ENCODE results near the gene RIMS4.

Gene RIMS4

GRCh38 chr20:44807684-44808056 is 2.7 kb downstream of the RIMS4 start:
- H3K9me3 ChIP-seq (ENCODE audit: control extremely low read depth in 1 of 5, control insufficient read depth in 4 of 5, insufficient read depth in 2 of 5, low read depth in 1 of 5, low read length in 4 of 5) = peaks cover 0 to 16% (median 4%) of the 10 kb centered on the region in 5 experiments
- no peak for DNase-seq
- no peak overlapping the region for H3K27ac ChIP-seq (ENCODE audit: insufficient read depth in 1 of 2, low read depth in 1 of 2, low read length in 2 of 2, poor library complexity in 1 of 2, severe bottlenecking in 2 of 2)
- 97% methylated on average over 4 of the region's 4 CpGs for WGBS (ENCODE audit: insufficient coverage)
- H3K27me3 ChIP-seq (replicated peaks in 2 of 5; ENCODE audit: control insufficient read depth in 4 of 5, insufficient read depth in 5 of 5, low read length in 4 of 5) = peaks cover 4 to 92% (median 39%) of the 10 kb centered on the region in 5 experiments
- POLR2A ChIA-PET = no interaction called here
- no peaks in the 10 kb centered on the region for H3K36me3 ChIP-seq (ENCODE audit: control insufficient read depth in 4 of 4, insufficient read depth in 4 of 4, low read length in 3 of 4)
- peaks cover 0 to 10% (median 5%) of the 10 kb centered on the region in 4 experiments for H3K4me1 ChIP-seq (ENCODE audit: control extremely low read depth in 1 of 4, control insufficient read depth in 4 of 4, insufficient read depth in 4 of 4, low read length in 3 of 4)
- CTCF ChIA-PET = interaction anchor here (0.5 kb wide), 1 partner anchor 39 kb away, joined by 3 read pairs; no protein-coding TSS in a partner anchor
- no peak overlapping the region for H3K4me3 ChIP-seq (ENCODE audit: control insufficient read depth in 1 of 7, extremely low read depth in 1 of 7, insufficient read depth in 4 of 7, low read depth in 2 of 7, low read length in 6 of 7)

GRCh38 chr20:44807051-44807683 is 3.2 kb downstream of the RIMS4 start:
- 85% methylated on average over 5 of the region's 7 CpGs for WGBS (ENCODE audit: insufficient coverage)
- ChIA-PET CTCF (interaction anchor here (0.5 kb wide), 1 partner anchor 39 kb away, joined by 3 read pairs; no protein-coding TSS in a partner anchor), POLR2A (no interaction called here)
- H3K4me3 ChIP-seq (ENCODE audit: control insufficient read depth in 1 of 7, extremely low read depth in 1 of 7, insufficient read depth in 4 of 7, low read depth in 2 of 7, low read length in 6 of 7) = no peak overlapping the region
- peaks cover 0 to 10% (median 5%) of the 10 kb centered on the region in 4 experiments for H3K4me1 ChIP-seq (ENCODE audit: control extremely low read depth in 1 of 4, control insufficient read depth in 4 of 4, insufficient read depth in 4 of 4, low read length in 3 of 4)
- peaks cover 4 to 87% (median 40%) of the 10 kb centered on the region in 5 experiments for H3K27me3 ChIP-seq (replicated peaks in 2 of 5; ENCODE audit: control insufficient read depth in 4 of 5, insufficient read depth in 5 of 5, low read length in 4 of 5)
- peaks cover 0 to 11% (median 4%) of the 10 kb centered on the region in 5 experiments for H3K9me3 ChIP-seq (ENCODE audit: control extremely low read depth in 1 of 5, control insufficient read depth in 4 of 5, insufficient read depth in 2 of 5, low read depth in 1 of 5, low read length in 4 of 5)
- H3K27ac ChIP-seq (ENCODE audit: insufficient read depth in 1 of 2, low read depth in 1 of 2, low read length in 2 of 2, poor library complexity in 1 of 2, severe bottlenecking in 2 of 2) = no peak overlapping the region
- no peaks in the 10 kb centered on the region for H3K36me3 ChIP-seq (ENCODE audit: control insufficient read depth in 4 of 4, insufficient read depth in 4 of 4, low read length in 3 of 4)
- DNase-seq = no peak

GRCh38 chr20:44805979-44806620 is 4.2 kb downstream of the RIMS4 start:
- H3K27me3 ChIP-seq (replicated peaks in 2 of 5; ENCODE audit: control insufficient read depth in 4 of 5, insufficient read depth in 5 of 5, low read length in 4 of 5) = peaks cover 4 to 76% (median 36%) of the 10 kb centered on the region in 5 experiments
- ChIA-PET CTCF (interaction anchor here (0.9 kb wide), 1 partner anchor 14 kb away, joined by 3 read pairs; no protein-coding TSS in a partner anchor), POLR2A (no interaction called here)

GRCh38 chr20:44805335-44805978 is 4.9 kb downstream of the RIMS4 start:
- peaks cover 0 to 5% (median 2%) of the 10 kb centered on the region in 4 experiments for H3K4me1 ChIP-seq (ENCODE audit: control extremely low read depth in 1 of 4, control insufficient read depth in 4 of 4, insufficient read depth in 4 of 4, low read length in 3 of 4)
- POLR2A ChIA-PET = no interaction called here
- H3K4me3 ChIP-seq (ENCODE audit: control insufficient read depth in 1 of 7, extremely low read depth in 1 of 7, insufficient read depth in 4 of 7, low read depth in 2 of 7, low read length in 6 of 7) = no peak overlapping the region
- H3K27ac ChIP-seq (ENCODE audit: insufficient read depth in 1 of 2, low read depth in 1 of 2, low read length in 2 of 2, poor library complexity in 1 of 2, severe bottlenecking in 2 of 2) = no peak overlapping the region
- no peak for DNase-seq
- H3K27me3 ChIP-seq (replicated peaks in 2 of 5; ENCODE audit: control insufficient read depth in 4 of 5, insufficient read depth in 5 of 5, low read length in 4 of 5) = peaks cover 4 to 70% (median 30%) of the 10 kb centered on the region in 5 experiments
- H3K9me3 ChIP-seq (ENCODE audit: control extremely low read depth in 1 of 5, control insufficient read depth in 4 of 5, insufficient read depth in 2 of 5, low read depth in 1 of 5, low read length in 4 of 5) = no peaks in the 10 kb centered on the region
- no peaks in the 10 kb centered on the region for H3K36me3 ChIP-seq (ENCODE audit: control insufficient read depth in 4 of 4, insufficient read depth in 4 of 4, low read length in 3 of 4)
- WGBS (ENCODE audit: insufficient coverage) = no CpG with 5 or more reads among the region's 9 CpGs
- CTCF ChIA-PET = interaction anchor here (0.9 kb wide), 1 partner anchor 15 kb away, joined by 3 read pairs; no protein-coding TSS in a partner anchor

More at GRCh38 chr20:44805979-44806620, 4.2 kb downstream of the RIMS4 start:
- H3K9me3 ChIP-seq (ENCODE audit: control extremely low read depth in 1 of 5, control insufficient read depth in 4 of 5, insufficient read depth in 2 of 5, low read depth in 1 of 5, low read length in 4 of 5) = peaks cover 0 to under 1% (median 0%) of the 10 kb centered on the region in 5 experiments
- no peak for DNase-seq
- H3K4me3 ChIP-seq (ENCODE audit: control insufficient read depth in 1 of 7, extremely low read depth in 1 of 7, insufficient read depth in 4 of 7, low read depth in 2 of 7, low read length in 6 of 7) = no peak overlapping the region
- WGBS (ENCODE audit: insufficient coverage) = 26% methylated on average over 7 of the region's 9 CpGs
- H3K36me3 ChIP-seq (ENCODE audit: control insufficient read depth in 4 of 4, insufficient read depth in 4 of 4, low read length in 3 of 4) = no peaks in the 10 kb centered on the region
- peaks cover 0 to 10% (median 5%) of the 10 kb centered on the region in 4 experiments for H3K4me1 ChIP-seq (ENCODE audit: control extremely low read depth in 1 of 4, control insufficient read depth in 4 of 4, insufficient read depth in 4 of 4, low read length in 3 of 4)
- H3K27ac ChIP-seq (ENCODE audit: insufficient read depth in 1 of 2, low read depth in 1 of 2, low read length in 2 of 2, poor library complexity in 1 of 2, severe bottlenecking in 2 of 2) = no peak overlapping the region

- POLR2A ChIA-PET = no interaction called here
- CTCF ChIA-PET = interaction anchor here (1.5 kb wide), 1 partner anchor 55 kb away, joined by 4 read pairs; no protein-coding TSS in a partner anchor
- 59% methylated on average over 5 of the region's 9 CpGs for WGBS (ENCODE audit: insufficient coverage)
These were observed 6.9 kb downstream of the RIMS4 start for GRCh38 chr20:44803383-44803941.

GRCh38 chr20:44802702-44803101 is 7.6 kb downstream of the RIMS4 start:
- DNase-seq = no peak
- Histone ChIP-seq H3K9me3 (ENCODE audit: control extremely low read depth in 1 of 5, control insufficient read depth in 4 of 5, insufficient read depth in 2 of 5, low read depth in 1 of 5, low read length in 4 of 5) (no peaks in the 10 kb centered on the region), H3K36me3 (ENCODE audit: control insufficient read depth in 4 of 4, insufficient read depth in 4 of 4, low read length in 3 of 4) (no peaks in the 10 kb centered on the region), H3K27ac (ENCODE audit: insufficient read depth in 1 of 2, low read depth in 1 of 2, low read length in 2 of 2, poor library complexity in 1 of 2, severe bottlenecking in 2 of 2) (no peak overlapping the region), H3K4me1 (ENCODE audit: control extremely low read depth in 1 of 4, control insufficient read depth in 4 of 4, insufficient read depth in 4 of 4, low read length in 3 of 4) (no peaks in the 10 kb centered on the region), H3K4me3 (ENCODE audit: control insufficient read depth in 1 of 7, extremely low read depth in 1 of 7, insufficient read depth in 4 of 7, low read depth in 2 of 7, low read length in 6 of 7) (no peak overlapping the region), H3K27me3 (replicated peaks in 2 of 5; ENCODE audit: control insufficient read depth in 4 of 5, insufficient read depth in 5 of 5, low read length in 4 of 5) (peaks cover 4 to 46% (median 23%) of the 10 kb centered on the region in 5 experiments)
- POLR2A ChIA-PET = no interaction called here
- 100% methylated on average over 3 of the region's 4 CpGs for whole genome bisulfite sequencing (ENCODE audit: insufficient coverage)
- CTCF ChIA-PET = interaction anchor here (1.5 kb wide), 1 partner anchor 54 kb away, joined by 4 read pairs; no protein-coding TSS in a partner anchor

More at GRCh38 chr20:44803383-44803941, 6.9 kb downstream of the RIMS4 start:
- DNase-seq = no peak
- Histone ChIP-seq H3K27me3 (replicated peaks in 2 of 5; ENCODE audit: control insufficient read depth in 4 of 5, insufficient read depth in 5 of 5, low read length in 4 of 5) (peaks cover 4 to 54% (median 25%) of the 10 kb centered on the region in 5 experiments), H3K9me3 (ENCODE audit: control extremely low read depth in 1 of 5, control insufficient read depth in 4 of 5, insufficient read depth in 2 of 5, low read depth in 1 of 5, low read length in 4 of 5) (no peaks in the 10 kb centered on the region), H3K4me3 (ENCODE audit: control insufficient read depth in 1 of 7, extremely low read depth in 1 of 7, insufficient read depth in 4 of 7, low read depth in 2 of 7, low read length in 6 of 7) (no peak overlapping the region), H3K27ac (ENCODE audit: insufficient read depth in 1 of 2, low read depth in 1 of 2, low read length in 2 of 2, poor library complexity in 1 of 2, severe bottlenecking in 2 of 2) (no peak overlapping the region), H3K4me1 (ENCODE audit: control extremely low read depth in 1 of 4, control insufficient read depth in 4 of 4, insufficient read depth in 4 of 4, low read length in 3 of 4) (no peaks in the 10 kb centered on the region), H3K36me3 (ENCODE audit: control insufficient read depth in 4 of 4, insufficient read depth in 4 of 4, low read length in 3 of 4) (no peaks in the 10 kb centered on the region)
